Kidney capillary endothelial cell (primary cell): ENCODE measurements around the gene VWA3B.
"Not testable (repeated sequence)": the region's sequence is repeated elsewhere in the genome, so short reads cannot be mapped to it uniquely, and the experiment has no call there.

Source experiments
- DNase-seq: peaks from one replicate; pipeline ENCODE4 v3.0.0-alpha.2; 2018; ENCODE audit warnings: low spot score

VWA3B gene

GRCh38 chr2:98088261-98088660 is 1.3 kb downstream of the VWA3B start:
- no peak for DNase-seq

GRCh38 chr2:98089941-98090340 is 3.0 kb downstream of the VWA3B start:
- no peak for DNase-seq

- DNase-seq = no peak
Measured at GRCh38 chr2:98090951-98091350, 4.0 kb downstream of the VWA3B start.

- DNase-seq = no peak
Measured at GRCh38 chr2:98091738-98092137, 4.8 kb downstream of the VWA3B start.

- no peak for DNase-seq
Measured at GRCh38 chr2:98093146-98093545, 6.2 kb downstream of the VWA3B start.

- DNase-seq = no peak
Measured at GRCh38 chr2:98093611-98094010, 6.6 kb downstream of the VWA3B start.

GRCh38 chr2:98099939-98100743 is 13.2 kb downstream of the VWA3B start:
- DNase-seq = no peak

- DNase-seq = not testable (repeated sequence)
Measured at GRCh38 chr2:98102315-98102714, 15.3 kb downstream of the VWA3B start.

- DNase-seq = no peak
Measured at GRCh38 chr2:98102878-98103277, 15.9 kb downstream of the VWA3B start.

GRCh38 chr2:98108110-98108509 is 21.1 kb downstream of the VWA3B start:
- no peak for DNase-seq

GRCh38 chr2:98110741-98111140 is 23.8 kb downstream of the VWA3B start:
- no peak for DNase-seq

GRCh38 chr2:98114643-98115330 is 27.8 kb downstream of the VWA3B start:
- no peak for DNase-seq

- no peak for DNase-seq
Measured at GRCh38 chr2:98118161-98118560, 31.2 kb downstream of the VWA3B start.

- no peak for DNase-seq
Measured at GRCh38 chr2:98118852-98119251, 31.9 kb downstream of the VWA3B start.

GRCh38 chr2:98121149-98121548 is 34.2 kb downstream of the VWA3B start:
- no peak for DNase-seq

- no peak for DNase-seq
Measured at GRCh38 chr2:98122524-98122923, 35.6 kb downstream of the VWA3B start.

- DNase-seq = no peak
Measured at GRCh38 chr2:98123286-98123685, 36.3 kb downstream of the VWA3B start.

- DNase-seq = no peak
Measured at GRCh38 chr2:98126061-98126460, 39.1 kb downstream of the VWA3B start.

GRCh38 chr2:98127229-98127989 is 40.4 kb downstream of the VWA3B start:
- DNase-seq = no peak

GRCh38 chr2:98128556-98129109 is 41.7 kb downstream of the VWA3B start:
- DNase-seq = no peak

GRCh38 chr2:98130073-98130472 is 43.1 kb downstream of the VWA3B start:
- not testable (repeated sequence) for DNase-seq

- DNase-seq = peak; percentile 16
Measured at GRCh38 chr2:98134172-98135005, 47.4 kb downstream of the VWA3B start.
